PFSK-1 (cell line): Measurements from ENCODE around the gene RNF149.

Source experiments
- POLR2AphosphoS5 ChIP-seq: IDR thresholded peaks from 2 replicates; pipeline ENCODE4 v1.6.1; 2012; ENCODE audit warnings: low read depth, mild to moderate bottlenecking, control low read depth, low read length, moderate library complexity
- TF ChIP-seq, protein P1 (sequence below), 2 experiments: IDR thresholded peaks; 2 replicates each; pipeline versions ENCODE4 v1.6.1 to v1.8.0; 2011 to 2012; ENCODE audit warnings: low read depth in 2 of 2, low read length in 2 of 2, control low read depth in 1 of 2, inconsistent platforms in 1 of 2, mild to moderate bottlenecking in 1 of 2, moderate library complexity in 1 of 2; ENCODE audit not compliant: insufficient read depth in 1 of 2

DNA sequence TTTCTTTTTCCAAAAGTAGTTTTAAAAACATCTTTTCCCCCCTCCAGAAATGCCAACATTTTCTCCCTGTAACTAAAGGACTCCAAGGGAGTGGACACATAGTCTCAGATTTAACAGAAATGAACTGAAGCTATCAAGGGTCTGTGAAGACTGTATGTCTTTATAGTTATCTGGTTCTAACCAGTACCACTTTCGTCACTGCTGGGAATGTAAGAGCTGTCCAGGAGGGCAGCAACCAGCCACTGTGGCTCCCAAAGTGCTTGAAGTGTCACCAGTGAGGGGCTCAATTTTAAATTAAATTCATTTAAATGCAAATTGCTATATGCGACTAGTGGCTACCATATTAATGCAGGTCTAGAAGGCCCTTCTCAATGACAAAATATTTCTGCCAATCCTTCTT lies 15.0 kb downstream of the RNF149 start:
- no peak for TF ChIP-seq POLR2AphosphoS5
- TF ChIP-seq, protein P1, sequence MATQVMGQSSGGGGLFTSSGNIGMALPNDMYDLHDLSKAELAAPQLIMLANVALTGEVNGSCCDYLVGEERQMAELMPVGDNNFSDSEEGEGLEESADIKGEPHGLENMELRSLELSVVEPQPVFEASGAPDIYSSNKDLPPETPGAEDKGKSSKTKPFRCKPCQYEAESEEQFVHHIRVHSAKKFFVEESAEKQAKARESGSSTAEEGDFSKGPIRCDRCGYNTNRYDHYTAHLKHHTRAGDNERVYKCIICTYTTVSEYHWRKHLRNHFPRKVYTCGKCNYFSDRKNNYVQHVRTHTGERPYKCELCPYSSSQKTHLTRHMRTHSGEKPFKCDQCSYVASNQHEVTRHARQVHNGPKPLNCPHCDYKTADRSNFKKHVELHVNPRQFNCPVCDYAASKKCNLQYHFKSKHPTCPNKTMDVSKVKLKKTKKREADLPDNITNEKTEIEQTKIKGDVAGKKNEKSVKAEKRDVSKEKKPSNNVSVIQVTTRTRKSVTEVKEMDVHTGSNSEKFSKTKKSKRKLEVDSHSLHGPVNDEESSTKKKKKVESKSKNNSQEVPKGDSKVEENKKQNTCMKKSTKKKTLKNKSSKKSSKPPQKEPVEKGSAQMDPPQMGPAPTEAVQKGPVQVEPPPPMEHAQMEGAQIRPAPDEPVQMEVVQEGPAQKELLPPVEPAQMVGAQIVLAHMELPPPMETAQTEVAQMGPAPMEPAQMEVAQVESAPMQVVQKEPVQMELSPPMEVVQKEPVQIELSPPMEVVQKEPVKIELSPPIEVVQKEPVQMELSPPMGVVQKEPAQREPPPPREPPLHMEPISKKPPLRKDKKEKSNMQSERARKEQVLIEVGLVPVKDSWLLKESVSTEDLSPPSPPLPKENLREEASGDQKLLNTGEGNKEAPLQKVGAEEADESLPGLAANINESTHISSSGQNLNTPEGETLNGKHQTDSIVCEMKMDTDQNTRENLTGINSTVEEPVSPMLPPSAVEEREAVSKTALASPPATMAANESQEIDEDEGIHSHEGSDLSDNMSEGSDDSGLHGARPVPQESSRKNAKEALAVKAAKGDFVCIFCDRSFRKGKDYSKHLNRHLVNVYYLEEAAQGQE (IDR thresholded peaks at IDR 0.05; ENCODE audit: insufficient read depth in 1 of 2, low read depth in 2 of 2, low read length in 2 of 2), result no peak
